Peyer's patch (tissue), 4 donors: ENCODE data around the gene CYP2D6. TPM values are rescaled to one million over a fixed set of nuclear protein-coding genes. Genes with fewer than 3 reads are reported as not detected.

Experiments
- DNase-seq, 3 donors: peaks; one replicate each; pipeline ENCODE4 v3.0.0-alpha.2; 2017 to 2019
- H3K27ac ChIP-seq, 4 donors: fragments of 200-600 bp; sonication (generic); one replicate each; pipeline ENCODE4 v1.5.1; 2016 to 2019
- H3K27me3 ChIP-seq, 2 donors: fragments of 200-600 bp; sonication (generic); one replicate each; pipeline ENCODE4 v1.5.1; 2019
- H3K36me3 ChIP-seq, 3 donors: fragments of 200-600 bp; sonication (generic); one replicate each; pipeline ENCODE4 v1.5.1; 2016 to 2019
- H3K4me1 ChIP-seq, 4 donors: fragments of 200-600 bp; sonication (generic); one replicate each; pipeline ENCODE4 v1.5.1; 2016 to 2019
- H3K4me3 ChIP-seq, 4 donors: fragments of 200-600 bp; sonication (generic); 1 replicate in 3 of 4; 2 replicates in 1 of 4; pipeline ENCODE4 v1.5.1; 2016 to 2019; ENCODE audit warnings: mild to moderate bottlenecking in 1 of 4
- H3K9me3 ChIP-seq, 4 donors: fragments of 200-600 bp; sonication (generic); one replicate each; pipeline ENCODE4 v1.5.1; 2016 to 2019; ENCODE audit warnings: mild to moderate bottlenecking in 1 of 4
- POLR2A ChIP-seq, 2 donors: fragments of 450-650 bp; IDR thresholded peaks; one replicate each; pipeline ENCODE4 v1.5.1; 2017; ENCODE audit warnings: antibody characterized with exemption in 2 of 2, mild to moderate bottlenecking in 2 of 2, moderate library complexity in 2 of 2
- total RNA-seq, 4 donors: library from RNA; depleted of rRNA; stranded (reverse); fragments of >200 nt; gene quantifications; one replicate each; pipeline ENCODE4 v1.1.0, GENCODE V29; 2016
- TF ChIP-seq, protein P1 (sequence below), 6 experiments: fragments of 450-650 bp in 4 of 6; fragments of 200-600 bp in 2 of 6; sonication (generic) in 1 of 6; IDR thresholded peaks; one replicate each; pipeline ENCODE4 v1.5.1; 2017 to 2019; ENCODE audit warnings: antibody characterized with exemption in 6 of 6, mild to moderate bottlenecking in 3 of 6, moderate library complexity in 1 of 6

The CYP2D6 gene
- total RNA-seq, 4 donors from 2014 or later, result 18.2 to 329 (median 117) TPM

DNA sequence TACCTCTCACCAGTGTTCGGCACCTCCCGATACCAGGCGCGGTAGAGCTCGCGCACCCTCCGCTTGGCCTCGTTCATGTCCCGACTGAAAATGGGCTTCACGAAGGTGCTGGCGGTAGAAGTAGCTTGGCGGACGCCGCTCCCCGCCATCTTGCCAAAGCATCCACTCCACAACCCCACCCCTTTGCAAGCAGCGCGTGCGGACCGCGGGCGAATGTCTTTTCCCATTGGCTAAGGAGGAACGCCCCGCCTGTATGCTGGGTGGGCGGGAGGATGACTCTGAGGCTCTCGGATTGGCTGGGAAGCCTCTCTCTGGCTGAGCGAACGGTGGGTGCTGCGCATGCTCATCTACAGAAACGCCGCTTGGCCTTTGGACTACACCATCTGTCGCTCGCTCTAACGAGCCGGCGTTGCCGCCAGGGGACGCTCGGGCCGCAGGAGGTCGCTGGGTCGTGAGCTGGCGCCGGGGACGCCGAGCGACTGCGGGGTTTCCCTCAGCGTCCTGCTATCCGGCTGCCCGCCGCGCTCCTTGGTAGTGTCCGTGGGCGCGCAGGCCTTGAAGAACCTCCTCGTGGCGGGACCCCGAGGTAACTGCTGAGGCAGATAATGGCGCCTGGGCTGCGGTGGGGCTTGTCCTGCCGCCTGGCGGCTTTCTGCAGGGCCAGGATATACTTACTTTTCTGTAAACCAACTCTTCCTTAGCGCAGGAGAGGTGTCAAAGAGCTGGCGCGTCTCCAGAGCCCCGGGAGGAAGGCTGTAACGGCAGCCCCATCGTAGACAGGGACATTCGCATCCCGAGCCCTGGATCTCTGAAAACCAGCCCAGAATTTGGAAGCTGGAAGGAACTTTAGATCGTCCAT, 39.8 kb downstream of the CYP2D6 start, which contains the start of gene NDUFA6:
Gene NDUFA6, minus strand, starts transcription at position 177 of the 859 bp plus-strand sequence. Its CDS starts 28 bp downstream, at position 149.
- no peaks in the 10 kb centered on the region for H3K27me3 ChIP-seq
- TF ChIP-seq, protein P1, sequence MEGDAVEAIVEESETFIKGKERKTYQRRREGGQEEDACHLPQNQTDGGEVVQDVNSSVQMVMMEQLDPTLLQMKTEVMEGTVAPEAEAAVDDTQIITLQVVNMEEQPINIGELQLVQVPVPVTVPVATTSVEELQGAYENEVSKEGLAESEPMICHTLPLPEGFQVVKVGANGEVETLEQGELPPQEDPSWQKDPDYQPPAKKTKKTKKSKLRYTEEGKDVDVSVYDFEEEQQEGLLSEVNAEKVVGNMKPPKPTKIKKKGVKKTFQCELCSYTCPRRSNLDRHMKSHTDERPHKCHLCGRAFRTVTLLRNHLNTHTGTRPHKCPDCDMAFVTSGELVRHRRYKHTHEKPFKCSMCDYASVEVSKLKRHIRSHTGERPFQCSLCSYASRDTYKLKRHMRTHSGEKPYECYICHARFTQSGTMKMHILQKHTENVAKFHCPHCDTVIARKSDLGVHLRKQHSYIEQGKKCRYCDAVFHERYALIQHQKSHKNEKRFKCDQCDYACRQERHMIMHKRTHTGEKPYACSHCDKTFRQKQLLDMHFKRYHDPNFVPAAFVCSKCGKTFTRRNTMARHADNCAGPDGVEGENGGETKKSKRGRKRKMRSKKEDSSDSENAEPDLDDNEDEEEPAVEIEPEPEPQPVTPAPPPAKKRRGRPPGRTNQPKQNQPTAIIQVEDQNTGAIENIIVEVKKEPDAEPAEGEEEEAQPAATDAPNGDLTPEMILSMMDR (IDR thresholded peaks at IDR 0.05), result peak; percentile 91 to 99 (median 98)
- peak; percentile 93 to 96 for TF ChIP-seq POLR2A (IDR thresholded peaks at IDR 0.05)
- peaks cover 0 to 18% (median 1%) of the 10 kb centered on the region in 4 donors for H3K4me1 ChIP-seq
- peak; percentile 98 to 99 (median 98) for DNase-seq
- H3K9me3 ChIP-seq, result no peaks in the 10 kb centered on the region
- H3K4me3 ChIP-seq, result peak within 1 kb of the TSS; percentile 72 to 87 (median 73)
- H3K36me3 ChIP-seq, result peaks cover 0 to 20% (median 0%) of the 10 kb centered on the region in 3 donors
- H3K27ac ChIP-seq, result peak within 1 kb of the TSS; percentile 92 to 98 (median 94)

DNA sequence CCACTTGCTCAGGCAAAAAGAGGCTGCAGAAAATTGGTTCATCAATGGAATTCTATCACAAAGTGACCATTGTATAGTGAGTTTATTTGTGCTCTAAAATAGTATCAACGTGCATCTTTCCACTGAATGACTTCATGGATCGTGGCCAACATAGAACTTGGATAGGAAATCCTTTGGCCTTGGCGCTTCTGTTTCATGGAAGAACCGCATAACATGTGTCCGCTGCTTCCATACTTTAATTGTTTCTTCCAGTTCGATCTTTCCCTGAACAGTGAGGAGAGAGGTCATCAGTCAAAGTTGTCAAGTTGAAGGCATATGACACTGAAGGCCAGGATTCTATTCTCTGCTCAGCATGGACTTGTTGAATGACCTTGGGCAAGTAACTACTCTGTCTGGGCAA, 44.6 kb downstream of the CYP2D6 start:
- DNase-seq, result no peak
- TF ChIP-seq, protein P1 (IDR thresholded peaks at IDR 0.05), result no peak
- no peak for TF ChIP-seq POLR2A (IDR thresholded peaks at IDR 0.05)
- no peak overlapping the region for H3K4me3 ChIP-seq
- no peaks in the 10 kb centered on the region for H3K9me3 ChIP-seq
- peaks cover 0 to 55% (median 0%) of the 10 kb centered on the region in 3 donors for H3K36me3 ChIP-seq
- H3K4me1 ChIP-seq, result peaks cover 0 to 17% (median 1%) of the 10 kb centered on the region in 4 donors
- no peaks in the 10 kb centered on the region for H3K27me3 ChIP-seq
- H3K27ac ChIP-seq, result no peak overlapping the region

DNA sequence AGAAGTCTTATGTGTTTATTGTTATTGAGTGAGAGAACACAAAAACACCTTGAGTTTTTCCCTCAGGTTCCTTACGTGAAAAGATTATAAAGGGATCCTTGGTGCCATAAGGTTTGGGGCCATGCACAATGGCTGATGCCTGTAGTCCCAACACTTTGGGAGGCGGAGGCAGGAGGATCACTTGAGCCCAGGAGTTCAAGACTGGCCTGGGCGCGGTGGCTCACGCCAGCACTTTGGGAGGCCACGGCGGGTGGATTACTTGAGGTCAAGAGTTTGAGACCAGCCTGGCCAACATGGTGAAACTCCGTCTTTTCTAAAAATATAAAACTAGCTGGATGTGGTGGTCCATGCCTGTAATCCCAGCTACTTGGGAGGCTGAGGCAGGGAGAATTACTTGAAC, 45.7 kb downstream of the CYP2D6 start:
- DNase-seq, result no peak
- H3K4me1 ChIP-seq, result peaks cover 0 to 23% (median 3%) of the 10 kb centered on the region in 4 donors

DNA sequence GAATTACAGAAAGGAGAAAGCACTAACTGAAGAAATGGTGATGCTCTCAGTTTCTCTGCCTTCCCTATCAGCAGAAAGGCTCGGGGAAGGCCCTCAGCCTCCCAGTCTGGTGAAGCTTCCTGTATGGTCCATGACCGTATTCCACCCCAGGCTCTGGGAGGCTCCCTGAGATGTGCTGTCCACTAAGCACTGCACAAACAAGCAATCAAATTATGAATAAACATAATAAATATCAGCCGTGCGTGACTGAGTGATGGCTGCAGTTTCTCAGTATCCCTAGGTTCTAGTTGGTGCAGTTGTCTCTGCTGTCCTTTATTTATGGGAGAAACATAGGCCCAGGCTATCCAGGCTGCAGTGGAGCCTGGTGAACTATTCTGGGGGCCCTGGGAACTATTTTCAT, 47.5 kb downstream of the CYP2D6 start:
- Histone ChIP-seq H3K27ac (no peak overlapping the region), H3K27me3 (no peaks in the 10 kb centered on the region), H3K4me3 (no peak overlapping the region), H3K4me1 (peaks cover 0 to 20% (median 6%) of the 10 kb centered on the region in 4 donors), H3K9me3 (no peaks in the 10 kb centered on the region), H3K36me3 (peaks cover 0 to 52% (median 0%) of the 10 kb centered on the region in 3 donors)
- DNase-seq, result peak in 1 of 3 donors; percentile 33
- TF ChIP-seq, protein P1 (IDR thresholded peaks at IDR 0.05), result no peak
- no peak for TF ChIP-seq POLR2A (IDR thresholded peaks at IDR 0.05)

More for the DNA sequence above, 45.7 kb downstream of the CYP2D6 start:
- Histone ChIP-seq H3K36me3 (peaks cover 0 to 55% (median 0%) of the 10 kb centered on the region in 3 donors), H3K27me3 (no peaks in the 10 kb centered on the region), H3K9me3 (no peaks in the 10 kb centered on the region), H3K4me3 (no peak overlapping the region), H3K27ac (no peak overlapping the region)
- TF ChIP-seq, protein P1 (IDR thresholded peaks at IDR 0.05), result no peak
- no peak for TF ChIP-seq POLR2A (IDR thresholded peaks at IDR 0.05)

DNA sequence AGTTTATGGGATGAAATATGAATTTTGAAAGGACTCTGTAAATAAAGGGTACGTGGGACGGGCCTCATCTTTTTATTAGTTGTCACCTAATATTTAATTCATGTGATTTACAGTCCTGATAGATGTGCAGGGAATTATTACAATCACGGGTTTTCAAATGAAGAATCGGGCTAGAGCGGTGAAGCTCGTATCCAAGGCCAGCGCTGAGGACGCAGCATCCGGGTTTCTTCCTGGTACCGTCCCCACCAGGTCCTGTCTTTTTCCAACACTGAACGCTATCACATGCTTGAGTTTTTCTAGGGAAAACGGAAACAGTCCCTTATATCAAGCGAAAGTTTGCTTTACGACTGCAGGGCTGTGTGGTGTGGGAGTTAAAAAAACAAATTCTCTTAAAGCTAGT, 50.3 kb downstream of the CYP2D6 start:
- Histone ChIP-seq H3K4me1 (peaks cover 0 to 26% (median 6%) of the 10 kb centered on the region in 4 donors), H3K27me3 (no peaks in the 10 kb centered on the region), H3K27ac (peak overlapping the region; percentile 97 to 99 (median 98)), H3K36me3 (peaks cover 0 to 37% (median 0%) of the 10 kb centered on the region in 3 donors), H3K4me3 (peak overlapping the region; percentile 60 to 74 (median 72)), H3K9me3 (no peaks in the 10 kb centered on the region)
- TF ChIP-seq, protein P1 (IDR thresholded peaks at IDR 0.05), result no peak
- no peak for TF ChIP-seq POLR2A (IDR thresholded peaks at IDR 0.05)
- DNase-seq, result peak in 2 of 3 donors; percentile 46 to 66
